PC-9 (cell line): ENCODE data around the gene OR6V1.

Experiments
- CTCF ChIP-seq: fragments of 200-600 bp; sonication (generic); conservative IDR thresholded peaks from 2 replicates; pipeline ENCODE4 v1.6.1; 2017; ENCODE audit warnings: mixed run types, antibody characterized with exemption, mild to moderate bottlenecking, moderate library complexity
- EZH2 ChIP-seq: fragments of 200-600 bp; sonication (generic); IDR thresholded peaks from 2 replicates; pipeline ENCODE4 v1.8.0; 2017; ENCODE audit warnings: antibody characterized with exemption, low read depth

GRCh38 chr7:143055754-143056153, 3.6 kb downstream of the OR6V1 start:
- no peak for TF ChIP-seq CTCF
- no peak for TF ChIP-seq EZH2
